Measurements from ENCODE around the gene HBQ1.
"Not testable (repeated sequence)": the region's sequence is repeated elsewhere in the genome, so short reads cannot be mapped to it uniquely, and the experiment has no call there.

The HBQ1 gene

DNA sequence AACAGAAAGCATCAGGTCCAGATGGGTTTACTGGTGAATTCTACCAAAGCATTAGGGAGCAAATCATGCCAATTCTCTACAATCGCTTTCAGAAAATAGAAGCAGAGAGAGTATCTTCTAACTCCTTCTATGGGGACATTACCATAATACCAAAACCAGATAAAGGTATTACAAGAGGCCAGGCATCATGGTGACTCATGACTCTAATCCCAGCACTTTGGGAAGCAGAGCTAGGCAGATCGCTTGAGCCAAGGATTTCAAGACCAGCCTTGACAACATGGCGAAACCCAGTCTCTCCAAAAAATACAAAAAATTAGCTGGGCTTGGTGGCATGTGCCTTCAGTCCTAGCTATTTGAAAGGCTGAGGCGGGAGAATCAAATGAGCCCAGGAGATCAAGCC, 23.0 kb downstream of the HBQ1 start:
- DNase-seq (ENCODE audit: low read depth), result no peak
- no peak overlapping the region for H3K4me3 ChIP-seq (ENCODE audit: low read depth, low read length)
- TF ChIP-seq, protein P1, sequence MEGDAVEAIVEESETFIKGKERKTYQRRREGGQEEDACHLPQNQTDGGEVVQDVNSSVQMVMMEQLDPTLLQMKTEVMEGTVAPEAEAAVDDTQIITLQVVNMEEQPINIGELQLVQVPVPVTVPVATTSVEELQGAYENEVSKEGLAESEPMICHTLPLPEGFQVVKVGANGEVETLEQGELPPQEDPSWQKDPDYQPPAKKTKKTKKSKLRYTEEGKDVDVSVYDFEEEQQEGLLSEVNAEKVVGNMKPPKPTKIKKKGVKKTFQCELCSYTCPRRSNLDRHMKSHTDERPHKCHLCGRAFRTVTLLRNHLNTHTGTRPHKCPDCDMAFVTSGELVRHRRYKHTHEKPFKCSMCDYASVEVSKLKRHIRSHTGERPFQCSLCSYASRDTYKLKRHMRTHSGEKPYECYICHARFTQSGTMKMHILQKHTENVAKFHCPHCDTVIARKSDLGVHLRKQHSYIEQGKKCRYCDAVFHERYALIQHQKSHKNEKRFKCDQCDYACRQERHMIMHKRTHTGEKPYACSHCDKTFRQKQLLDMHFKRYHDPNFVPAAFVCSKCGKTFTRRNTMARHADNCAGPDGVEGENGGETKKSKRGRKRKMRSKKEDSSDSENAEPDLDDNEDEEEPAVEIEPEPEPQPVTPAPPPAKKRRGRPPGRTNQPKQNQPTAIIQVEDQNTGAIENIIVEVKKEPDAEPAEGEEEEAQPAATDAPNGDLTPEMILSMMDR (IDR thresholded peaks at IDR 0.05; ENCODE audit: control insufficient read depth, extremely low read depth, insufficient read depth), result no peak

DNA sequence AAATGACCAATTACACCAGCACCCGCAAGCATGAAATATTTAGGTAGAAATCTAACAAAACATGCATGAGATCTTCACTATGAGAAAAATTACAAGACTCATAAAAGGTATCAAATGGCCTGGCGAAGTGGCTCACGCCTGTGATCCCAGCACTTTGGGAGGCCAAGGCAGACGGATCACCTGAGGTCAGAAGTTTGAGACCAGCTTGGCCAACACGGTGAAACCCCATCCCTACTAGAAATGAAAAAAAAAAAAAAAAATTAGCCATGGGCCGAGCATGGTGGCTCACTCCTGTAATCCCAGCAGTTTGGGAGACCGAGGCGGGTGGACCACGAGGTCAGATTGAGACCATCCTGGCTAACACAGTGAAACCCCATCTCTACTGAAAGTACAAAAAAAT, 23.8 kb downstream of the HBQ1 start:
- H3K4me3 ChIP-seq (ENCODE audit: low read depth, low read length); DNase-seq (ENCODE audit: low read depth): not testable (repeated sequence)

DNA sequence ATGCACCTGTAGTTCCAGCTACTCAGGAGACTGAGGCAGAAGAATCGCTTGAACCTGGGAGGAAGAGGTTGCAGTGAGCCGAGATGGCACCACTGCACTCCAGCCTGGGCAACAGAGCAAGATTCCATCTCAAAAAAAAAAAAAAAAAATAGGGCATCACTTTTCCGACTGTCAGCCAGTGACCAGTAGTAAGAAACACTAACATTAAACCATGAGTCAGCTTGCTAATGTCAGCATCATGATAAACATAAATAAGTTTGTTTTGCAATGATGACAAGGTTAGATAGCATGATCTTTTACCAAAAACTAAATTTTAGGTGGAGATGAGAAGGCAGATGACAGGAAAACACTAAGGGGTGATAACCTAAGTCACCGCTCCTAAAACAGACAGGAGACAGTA, 29.1 kb downstream of the HBQ1 start:
- H3K4me3 ChIP-seq (ENCODE audit: low read depth, low read length); DNase-seq (ENCODE audit: low read depth): not testable (repeated sequence)

DNA sequence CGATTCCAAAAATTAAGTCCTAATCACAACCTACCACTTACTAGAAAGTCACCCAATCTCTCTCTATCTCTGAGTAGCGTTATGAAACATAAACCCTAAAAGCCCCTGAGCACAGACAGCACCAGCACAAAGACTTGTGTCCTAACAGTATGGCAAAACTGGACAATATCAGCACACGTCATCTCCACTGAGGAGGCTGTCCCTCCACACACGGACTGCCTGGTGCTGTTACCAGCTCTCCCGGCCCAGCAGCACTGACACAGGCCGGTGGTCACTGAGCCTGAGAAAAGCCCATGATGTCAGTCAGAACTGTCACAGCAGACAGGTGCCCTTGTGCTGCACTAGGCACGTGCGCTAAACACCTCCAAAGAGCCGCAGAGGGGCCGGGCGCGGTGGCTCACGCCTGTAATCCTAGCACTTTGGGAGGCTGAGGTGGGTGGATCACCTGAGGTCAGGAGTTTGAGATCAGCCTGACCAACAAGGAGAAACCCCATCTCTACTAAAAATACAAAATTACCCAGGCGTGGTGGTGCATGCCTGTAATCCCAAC, 31.4 kb downstream of the HBQ1 start:
- not testable (repeated sequence) for DNase-seq (ENCODE audit: low read depth); H3K4me3 ChIP-seq (ENCODE audit: low read depth, low read length)

DNA sequence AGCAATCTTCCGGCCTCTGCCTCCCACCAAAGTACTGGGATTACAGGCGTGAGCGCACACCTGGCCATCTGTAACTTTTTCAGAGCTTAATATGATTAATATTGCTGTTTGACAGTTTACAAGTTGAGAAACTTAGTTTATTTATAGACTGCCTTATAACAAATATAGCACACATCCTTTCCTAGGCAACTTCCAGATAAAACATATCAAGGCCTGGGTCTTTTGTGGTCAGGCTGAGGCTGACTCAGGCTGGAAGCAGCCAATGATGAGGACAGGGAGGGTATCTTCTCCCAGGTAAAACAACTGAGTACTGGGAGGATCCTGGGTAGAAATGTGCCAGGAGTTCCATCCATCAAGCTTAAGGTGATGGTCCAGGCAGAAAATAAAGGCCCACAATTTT, 32.7 kb downstream of the HBQ1 start:
- no peak overlapping the region for H3K4me3 ChIP-seq (ENCODE audit: low read depth, low read length)
- no peak for DNase-seq (ENCODE audit: low read depth)
- TF ChIP-seq, protein P1 (IDR thresholded peaks at IDR 0.05; ENCODE audit: control insufficient read depth, extremely low read depth, insufficient read depth), result no peak

DNA sequence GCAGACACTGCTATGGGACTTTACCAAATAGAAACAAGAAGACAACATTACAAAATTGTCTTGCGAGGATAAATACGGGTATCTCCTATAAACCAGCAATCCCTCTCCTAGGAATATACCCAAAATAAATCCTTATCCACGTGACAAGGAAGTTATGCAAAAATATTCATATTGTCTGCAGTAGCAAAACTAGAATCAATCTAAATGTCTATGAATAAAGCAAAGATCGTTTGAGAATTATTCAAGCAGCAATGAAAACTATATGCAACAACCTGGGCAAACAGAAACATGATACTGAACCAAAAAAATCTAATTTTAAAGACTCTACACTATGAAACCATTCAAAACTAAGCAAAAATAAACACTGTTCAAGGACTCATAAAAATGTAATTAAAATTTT, 39.8 kb downstream of the HBQ1 start:
- TF ChIP-seq, protein P1 (IDR thresholded peaks at IDR 0.05; ENCODE audit: control insufficient read depth, extremely low read depth, insufficient read depth), result no peak
- DNase-seq (ENCODE audit: low read depth), result no peak
- H3K4me3 ChIP-seq (ENCODE audit: low read depth, low read length), result no peak overlapping the region

DNA sequence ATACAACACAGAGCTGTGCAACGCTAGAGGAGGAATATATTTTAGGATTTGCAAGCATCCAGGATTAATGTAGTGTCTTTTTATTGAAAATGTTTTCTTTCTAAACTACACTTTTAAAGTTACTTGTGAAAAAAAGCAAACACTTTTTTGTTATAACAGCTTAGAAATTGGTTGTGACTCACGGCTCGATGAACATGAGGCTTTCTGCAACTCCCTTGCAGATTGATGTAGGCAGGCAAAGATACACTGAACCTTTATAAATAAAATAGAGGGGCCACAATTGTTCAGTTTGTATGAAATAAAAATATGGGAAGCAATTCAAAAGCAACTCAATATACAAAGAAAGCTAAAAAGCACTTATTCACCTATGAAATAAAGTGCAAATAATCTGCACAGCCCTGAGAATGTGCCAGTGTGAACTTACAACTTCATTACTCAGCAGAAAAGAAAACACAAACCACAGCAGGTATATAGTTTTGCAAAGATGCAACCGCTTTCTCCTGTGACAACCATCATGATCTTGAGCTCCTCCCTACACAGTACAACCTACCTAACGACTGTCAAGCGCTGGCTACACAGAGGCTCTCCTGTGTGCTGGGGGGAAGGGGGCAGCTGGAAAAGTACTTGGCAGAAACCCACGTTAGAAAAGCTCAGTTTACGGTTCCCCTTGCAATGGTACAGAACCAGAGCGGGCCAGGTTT, 48.0 kb downstream of the HBQ1 start:
- TF ChIP-seq, protein P1 (IDR thresholded peaks at IDR 0.05; ENCODE audit: control insufficient read depth, extremely low read depth, insufficient read depth), result no peak
- DNase-seq (ENCODE audit: low read depth), result no peak
- peak overlapping the region; percentile 98 for H3K4me3 ChIP-seq (ENCODE audit: low read depth, low read length)

DNA sequence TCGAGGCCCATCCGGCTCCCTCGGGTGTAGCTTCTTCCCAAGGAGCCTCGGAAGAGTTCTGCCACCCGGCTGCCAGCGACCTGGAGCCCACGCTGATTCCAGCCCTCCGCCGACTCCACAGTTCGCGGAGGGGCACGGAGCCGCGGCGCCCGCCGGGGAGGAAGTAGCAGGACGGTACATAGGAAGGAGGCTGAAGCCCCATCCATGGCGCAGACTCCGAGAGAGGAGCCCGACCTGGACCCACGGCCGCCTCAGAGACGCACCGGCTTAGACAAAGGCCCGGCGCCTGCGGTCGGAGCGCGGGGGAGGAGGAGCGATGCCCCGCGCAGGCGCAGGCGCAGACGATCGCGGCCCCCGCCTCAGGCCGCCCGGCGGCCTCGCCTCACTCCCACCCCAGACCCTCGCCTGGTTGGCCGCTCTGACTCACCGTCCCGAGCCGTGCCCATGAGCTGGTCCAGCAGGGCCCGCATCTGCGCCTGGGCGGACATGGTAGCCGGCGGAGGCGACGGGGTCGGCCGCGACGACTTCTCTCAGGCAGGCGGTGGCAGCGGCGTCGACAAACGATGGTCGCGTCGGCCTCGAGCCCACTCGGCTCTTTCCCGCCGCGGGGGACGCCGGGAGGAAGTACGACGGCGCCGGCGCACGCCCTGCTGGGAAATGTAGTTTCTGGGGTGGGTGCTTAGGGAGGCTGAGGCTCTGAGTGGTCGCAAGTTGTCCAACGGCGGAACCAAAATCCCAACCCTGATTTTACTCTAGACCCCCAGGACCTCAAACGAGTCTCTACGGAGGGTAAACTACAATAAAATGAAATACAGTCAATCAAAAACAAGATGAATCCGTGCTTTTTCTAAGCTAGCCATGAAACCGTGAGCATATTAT, 48.8 kb downstream of the HBQ1 start, which contains the start of gene LUC7L:
LUC7L (minus strand) TSS at position 598 of the 879 bp plus-strand sequence; CDS start at position 488, 110 bp downstream.
- TF ChIP-seq, protein P1 (IDR thresholded peaks at IDR 0.05; ENCODE audit: control insufficient read depth, extremely low read depth, insufficient read depth), result no peak
- no peak for DNase-seq (ENCODE audit: low read depth)
- H3K4me3 ChIP-seq (ENCODE audit: low read depth, low read length), result peak within 1 kb of the TSS; percentile 98

Data from LNCaP clone FGC (cell line).